ENCODE measurements around the gene CRHR1.

DNA sequence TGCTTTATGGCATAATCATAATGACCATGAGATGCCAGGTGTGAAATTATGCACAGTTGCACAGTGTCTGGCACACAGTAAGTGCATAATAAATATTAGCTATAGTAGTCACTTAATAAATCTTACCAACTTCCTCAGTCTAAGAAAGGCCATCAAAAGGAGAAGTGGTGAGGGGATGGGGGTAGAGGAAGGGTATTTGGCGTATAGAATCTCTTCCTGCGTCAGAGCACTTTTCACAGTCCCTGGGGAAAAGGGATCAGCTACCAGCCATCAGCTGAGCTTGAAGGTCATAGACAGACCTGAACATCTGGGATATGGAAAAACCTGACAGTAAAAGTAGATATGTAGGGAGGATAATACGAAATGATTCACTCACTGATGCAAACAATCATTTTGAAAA lies 5.8 kb downstream of the CRHR1 start:
- TF ChIP-seq, protein P1, sequence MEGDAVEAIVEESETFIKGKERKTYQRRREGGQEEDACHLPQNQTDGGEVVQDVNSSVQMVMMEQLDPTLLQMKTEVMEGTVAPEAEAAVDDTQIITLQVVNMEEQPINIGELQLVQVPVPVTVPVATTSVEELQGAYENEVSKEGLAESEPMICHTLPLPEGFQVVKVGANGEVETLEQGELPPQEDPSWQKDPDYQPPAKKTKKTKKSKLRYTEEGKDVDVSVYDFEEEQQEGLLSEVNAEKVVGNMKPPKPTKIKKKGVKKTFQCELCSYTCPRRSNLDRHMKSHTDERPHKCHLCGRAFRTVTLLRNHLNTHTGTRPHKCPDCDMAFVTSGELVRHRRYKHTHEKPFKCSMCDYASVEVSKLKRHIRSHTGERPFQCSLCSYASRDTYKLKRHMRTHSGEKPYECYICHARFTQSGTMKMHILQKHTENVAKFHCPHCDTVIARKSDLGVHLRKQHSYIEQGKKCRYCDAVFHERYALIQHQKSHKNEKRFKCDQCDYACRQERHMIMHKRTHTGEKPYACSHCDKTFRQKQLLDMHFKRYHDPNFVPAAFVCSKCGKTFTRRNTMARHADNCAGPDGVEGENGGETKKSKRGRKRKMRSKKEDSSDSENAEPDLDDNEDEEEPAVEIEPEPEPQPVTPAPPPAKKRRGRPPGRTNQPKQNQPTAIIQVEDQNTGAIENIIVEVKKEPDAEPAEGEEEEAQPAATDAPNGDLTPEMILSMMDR (IDR thresholded peaks at IDR 0.05), result no peak
- TF ChIP-seq JUNB (IDR thresholded peaks at IDR 0.05) (no peak), CHD4 (IDR thresholded peaks at IDR 0.05; ENCODE audit: borderline replicate concordance) (no peak), CEBPB (IDR thresholded peaks at IDR 0.05) (no peak)
